Suprapubic skin (tissue), 4 donors: Measurements from ENCODE around the gene VSX1. TPM values are rescaled to one million over a fixed set of nuclear protein-coding genes. Genes with fewer than 3 reads are reported as not detected.

ENCODE experiments used
- DNase-seq, 2 donors: peaks; one replicate each; pipeline ENCODE4 v3.0.0-alpha.2; 2019; ENCODE audit warnings: low spot score in 2 of 2
- H3K27ac ChIP-seq: fragments of 200-600 bp; sonication (generic); one replicate; pipeline ENCODE4 v1.5.1; 2019
- H3K27me3 ChIP-seq: fragments of 200-600 bp; sonication (generic); one replicate; pipeline ENCODE4 v1.5.1; 2019
- H3K36me3 ChIP-seq: fragments of 200-600 bp; sonication (generic); one replicate; pipeline ENCODE4 v1.5.1; 2019
- H3K4me1 ChIP-seq: fragments of 200-600 bp; sonication (generic); one replicate; pipeline ENCODE4 v1.5.1; 2019
- H3K4me3 ChIP-seq: fragments of 200-600 bp; sonication (generic); one replicate; pipeline ENCODE4 v1.5.1; 2019; ENCODE audit warnings: mild to moderate bottlenecking
- H3K9me3 ChIP-seq: fragments of 200-600 bp; sonication (generic); one replicate; pipeline ENCODE4 v1.5.1; 2019
- EP300 ChIP-seq: sonication (generic); formaldehyde crosslinking; IDR thresholded peaks from one replicate; pipeline ENCODE4 v1.6.1; 2017; ENCODE audit warnings: antibody characterized with exemption
- POLR2A ChIP-seq, 2 donors: fragments of 450-650 bp; IDR thresholded peaks; one replicate each; pipeline ENCODE4 v1.6.1; 2017; ENCODE audit warnings: antibody characterized with exemption in 2 of 2, mild to moderate bottlenecking in 2 of 2, moderate library complexity in 2 of 2
- POLR2AphosphoS5 ChIP-seq, 3 donors: sonication (generic); formaldehyde crosslinking; IDR thresholded peaks; one replicate each; pipeline ENCODE4 v1.6.1; 2017; ENCODE audit warnings: antibody characterized with exemption in 3 of 3
- WGBS: methylation state at CpG from one replicate; pipeline ENCODE4 v1.1.5; 2018; 5-methylcytosine and 5-hydroxymethylcytosine counted together
- total RNA-seq, 4 donors: library from RNA; depleted of rRNA; stranded (reverse); fragments of >200 nt; gene quantifications; one replicate each; pipeline ENCODE4 v1.1.0, GENCODE V29; 2016
- TF ChIP-seq, protein P1 (sequence below), 2 donors: fragments of 200-600 bp in 1 of 2; fragments of 450-650 bp in 1 of 2; sonication (generic) in 1 of 2; IDR thresholded peaks; one replicate each; pipeline ENCODE4 v1.5.1; 2016 to 2019; ENCODE audit warnings: antibody characterized with exemption in 2 of 2, mild to moderate bottlenecking in 1 of 2, moderate library complexity in 1 of 2

Gene VSX1
- total RNA-seq, 4 donors from 2014 or later: not detected

DNA sequence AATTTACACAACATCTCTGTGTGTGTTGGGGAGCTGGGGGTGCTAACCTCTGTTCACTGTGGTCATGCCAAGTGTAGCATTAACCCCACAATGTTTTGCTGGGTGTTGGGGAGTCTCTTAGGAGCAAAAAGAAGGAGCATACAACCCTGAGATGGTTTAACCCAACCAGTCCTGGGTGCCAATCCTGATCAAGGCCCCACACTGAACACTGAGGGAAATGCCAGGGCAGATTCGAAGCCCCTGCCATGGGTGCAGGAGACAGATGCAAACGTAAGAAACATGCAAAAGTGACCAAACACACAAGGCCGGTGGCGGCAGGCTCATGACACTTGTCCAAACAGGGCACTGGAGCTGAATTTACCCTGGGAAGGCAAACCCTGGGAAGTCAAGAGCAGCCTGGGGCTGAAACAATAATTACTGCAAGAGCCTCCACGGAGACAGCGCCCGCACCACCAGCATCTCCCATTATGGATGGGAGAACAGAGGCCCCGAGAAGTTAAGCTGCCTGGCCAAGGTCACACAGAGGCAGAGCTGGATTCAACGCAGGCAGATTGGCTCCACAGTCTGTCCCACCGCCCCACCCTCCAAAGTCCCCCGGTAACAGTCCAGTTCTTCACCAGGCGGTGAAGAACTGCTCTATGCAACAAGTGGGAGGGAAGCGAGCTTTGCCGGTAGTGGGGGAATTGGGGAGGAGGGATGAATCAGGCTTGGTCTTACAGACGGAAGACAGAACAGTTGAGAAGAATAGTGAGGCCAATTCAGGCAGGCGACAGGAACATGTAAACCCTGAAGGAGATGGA is 32.5 kb downstream of the VSX1 start:
- H3K36me3 ChIP-seq: peaks cover 17% of the 10 kb centered on the region
- peak in 1 of 2 donors; percentile 61 for DNase-seq
- peak overlapping the region; percentile 6 for H3K27ac ChIP-seq
- no peaks in the 10 kb centered on the region for H3K9me3 ChIP-seq
- peaks cover 86% of the 10 kb centered on the region for H3K4me1 ChIP-seq
- H3K27me3 ChIP-seq: no peaks in the 10 kb centered on the region
- H3K4me3 ChIP-seq: no peak overlapping the region
- 70% methylated on average over 16 of the region's 16 CpGs for WGBS
- TF ChIP-seq, protein P1, sequence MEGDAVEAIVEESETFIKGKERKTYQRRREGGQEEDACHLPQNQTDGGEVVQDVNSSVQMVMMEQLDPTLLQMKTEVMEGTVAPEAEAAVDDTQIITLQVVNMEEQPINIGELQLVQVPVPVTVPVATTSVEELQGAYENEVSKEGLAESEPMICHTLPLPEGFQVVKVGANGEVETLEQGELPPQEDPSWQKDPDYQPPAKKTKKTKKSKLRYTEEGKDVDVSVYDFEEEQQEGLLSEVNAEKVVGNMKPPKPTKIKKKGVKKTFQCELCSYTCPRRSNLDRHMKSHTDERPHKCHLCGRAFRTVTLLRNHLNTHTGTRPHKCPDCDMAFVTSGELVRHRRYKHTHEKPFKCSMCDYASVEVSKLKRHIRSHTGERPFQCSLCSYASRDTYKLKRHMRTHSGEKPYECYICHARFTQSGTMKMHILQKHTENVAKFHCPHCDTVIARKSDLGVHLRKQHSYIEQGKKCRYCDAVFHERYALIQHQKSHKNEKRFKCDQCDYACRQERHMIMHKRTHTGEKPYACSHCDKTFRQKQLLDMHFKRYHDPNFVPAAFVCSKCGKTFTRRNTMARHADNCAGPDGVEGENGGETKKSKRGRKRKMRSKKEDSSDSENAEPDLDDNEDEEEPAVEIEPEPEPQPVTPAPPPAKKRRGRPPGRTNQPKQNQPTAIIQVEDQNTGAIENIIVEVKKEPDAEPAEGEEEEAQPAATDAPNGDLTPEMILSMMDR (IDR thresholded peaks at IDR 0.05): no peak
- TF ChIP-seq EP300 (no peak), POLR2AphosphoS5 (IDR thresholded peaks at IDR 0.05) (no peak), POLR2A (IDR thresholded peaks at IDR 0.05) (no peak)

DNA sequence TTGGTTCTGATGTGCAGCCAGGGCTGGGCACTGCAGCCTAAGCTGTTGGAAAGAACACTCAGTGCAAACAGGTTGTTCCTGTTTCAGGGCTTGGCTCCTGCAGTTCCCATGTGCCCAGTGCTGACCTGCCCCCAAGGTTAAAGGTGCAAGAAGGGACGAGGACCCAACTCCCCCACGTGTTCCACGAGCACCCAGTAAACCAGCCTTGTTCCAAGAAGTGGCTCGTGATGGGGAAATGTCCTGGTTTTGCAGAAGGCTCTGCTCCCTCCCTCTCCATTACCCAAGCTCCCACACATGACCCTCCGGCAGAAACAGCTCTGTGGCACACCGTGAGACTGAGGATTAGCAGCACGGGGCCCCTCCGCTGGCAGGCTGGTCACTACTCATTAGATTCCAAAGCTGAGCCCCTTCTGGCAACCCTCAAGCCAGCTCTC is 33.4 kb downstream of the VSX1 start:
- H3K27ac ChIP-seq: no peak overlapping the region

DNA sequence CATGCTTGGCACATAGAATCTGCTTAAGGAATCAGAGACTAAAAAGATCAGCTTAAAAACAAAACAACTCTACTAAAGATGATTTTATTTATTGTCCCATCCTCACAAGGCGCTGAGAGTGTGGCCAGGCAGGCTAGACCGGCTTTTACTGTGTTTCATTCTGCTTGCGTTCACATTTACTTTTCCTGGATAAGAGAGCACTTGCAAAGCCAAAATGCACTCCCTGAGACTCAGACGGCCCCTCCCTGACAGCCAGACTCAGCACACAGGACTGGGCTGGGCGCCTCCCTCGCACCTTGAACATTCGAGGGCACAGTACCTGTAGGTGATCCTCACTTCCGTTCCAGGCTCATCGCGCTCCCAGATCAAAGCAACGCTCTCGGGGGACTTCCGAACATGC is 34.2 kb downstream of the VSX1 start:
- H3K4me3 ChIP-seq: no peak overlapping the region
- no peaks in the 10 kb centered on the region for H3K27me3 ChIP-seq
- 58% methylated on average over 11 of the region's 13 CpGs for WGBS
- no peaks in the 10 kb centered on the region for H3K9me3 ChIP-seq
- TF ChIP-seq, protein P1 (IDR thresholded peaks at IDR 0.05): no peak
- peak in 1 of 3 donors; percentile 42 for TF ChIP-seq POLR2AphosphoS5 (IDR thresholded peaks at IDR 0.05)
- peaks cover 17% of the 10 kb centered on the region for H3K36me3 ChIP-seq
- H3K4me1 ChIP-seq: peaks cover 81% of the 10 kb centered on the region
- DNase-seq: peak in 1 of 2 donors; percentile 60
- no peak overlapping the region for H3K27ac ChIP-seq

More for the DNA sequence above, 33.4 kb downstream of the VSX1 start:
- 46% methylated on average over 8 of the region's 8 CpGs for WGBS
- Histone ChIP-seq H3K4me1 (peaks cover 81% of the 10 kb centered on the region), H3K36me3 (peaks cover 17% of the 10 kb centered on the region), H3K4me3 (no peak overlapping the region), H3K27me3 (no peaks in the 10 kb centered on the region), H3K9me3 (no peaks in the 10 kb centered on the region)
- TF ChIP-seq EP300 (no peak), POLR2AphosphoS5 (IDR thresholded peaks at IDR 0.05) (no peak), POLR2A (IDR thresholded peaks at IDR 0.05) (no peak)
- TF ChIP-seq, protein P1 (IDR thresholded peaks at IDR 0.05): no peak
- peak in 1 of 2 donors; percentile 54 for DNase-seq

DNA sequence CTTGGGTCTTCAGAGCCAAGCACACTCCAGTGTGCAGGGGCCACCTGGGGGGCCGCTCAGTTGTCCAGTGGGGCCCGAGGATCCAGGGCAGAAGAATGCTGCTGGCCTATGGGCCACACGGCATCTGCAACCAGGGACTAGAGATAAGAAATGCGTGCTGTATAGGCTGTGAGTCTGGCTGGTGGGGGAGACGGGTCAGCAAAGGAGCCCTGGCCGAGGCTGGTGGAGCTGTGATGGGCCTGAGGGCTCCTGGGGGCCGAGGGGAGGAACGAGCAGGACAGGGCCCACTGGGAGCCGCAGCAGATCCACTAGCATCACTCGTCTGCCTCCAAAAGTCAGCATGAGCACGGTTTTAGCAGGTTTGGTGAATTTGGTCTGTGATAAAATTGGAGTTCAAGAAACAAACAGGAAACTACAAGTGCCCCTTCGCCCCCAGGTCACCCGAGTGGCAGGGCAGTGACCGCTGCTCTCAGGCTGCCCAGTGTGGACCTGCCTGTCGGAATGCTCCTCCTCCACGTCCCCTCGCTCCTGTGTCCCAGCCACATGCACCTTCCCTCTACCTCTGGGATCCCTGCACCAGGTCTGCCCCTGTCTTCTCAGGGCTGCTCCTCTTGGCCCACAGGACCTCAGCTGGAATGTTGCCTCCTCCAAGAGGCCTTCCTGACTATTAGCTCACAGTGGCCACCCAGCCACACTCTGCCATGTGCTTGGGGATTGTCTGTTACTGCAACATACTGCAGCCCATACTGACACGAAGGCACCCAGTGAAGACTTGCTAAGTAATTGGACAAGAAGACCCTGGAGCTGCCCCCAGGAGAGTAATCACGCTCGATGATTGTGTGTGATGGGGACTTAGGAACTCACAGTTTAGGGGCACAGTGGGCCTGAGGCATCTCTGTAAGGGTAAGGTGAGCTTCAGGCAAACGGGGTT is 34.9 kb downstream of the VSX1 start:
- 84% methylated on average over 17 of the region's 21 CpGs for WGBS
- Histone ChIP-seq H3K4me1 (peaks cover 81% of the 10 kb centered on the region), H3K27me3 (no peaks in the 10 kb centered on the region), H3K27ac (no peak overlapping the region), H3K36me3 (peaks cover 17% of the 10 kb centered on the region), H3K9me3 (no peaks in the 10 kb centered on the region), H3K4me3 (no peak overlapping the region)
- TF ChIP-seq EP300 (no peak), POLR2A (IDR thresholded peaks at IDR 0.05) (no peak)
- DNase-seq: peak in 1 of 2 donors; percentile 49

DNA sequence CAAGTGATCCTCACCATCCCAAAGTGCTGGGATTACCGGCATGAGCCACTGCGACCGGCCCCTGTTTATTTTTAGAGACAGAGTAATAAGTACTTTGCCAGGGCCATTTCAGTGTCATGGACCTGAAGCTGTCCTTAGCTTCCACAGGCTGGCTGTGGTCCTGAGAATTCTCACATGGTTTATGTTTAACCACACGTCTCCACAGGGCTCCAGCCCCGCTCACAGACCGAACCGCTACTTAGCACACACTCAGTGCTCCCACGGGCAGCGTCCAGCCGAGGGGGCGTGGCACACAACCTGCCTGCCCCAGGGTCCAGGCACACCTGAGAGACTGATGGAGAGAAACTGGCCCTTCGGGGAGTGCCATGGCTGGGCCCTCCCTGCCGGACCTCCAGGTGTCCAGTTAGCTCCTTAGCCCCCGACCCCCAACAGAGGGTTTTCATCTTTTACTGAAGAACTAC is 35.7 kb downstream of the VSX1 start:
- TF ChIP-seq, protein P1 (IDR thresholded peaks at IDR 0.05): no peak
- TF ChIP-seq EP300 (no peak), POLR2A (IDR thresholded peaks at IDR 0.05) (no peak), POLR2AphosphoS5 (IDR thresholded peaks at IDR 0.05) (no peak)
- H3K27ac ChIP-seq: no peak overlapping the region
- H3K4me1 ChIP-seq: peaks cover 81% of the 10 kb centered on the region
- H3K27me3 ChIP-seq: no peaks in the 10 kb centered on the region
- H3K36me3 ChIP-seq: peaks cover 17% of the 10 kb centered on the region
- DNase-seq: peak in 1 of 2 donors; percentile 47
- H3K9me3 ChIP-seq: no peaks in the 10 kb centered on the region
- no peak overlapping the region for H3K4me3 ChIP-seq
- WGBS: 91% methylated on average over 5 of the region's 14 CpGs
